AG09319 (cell line): ENCODE results near the gene CD300C.
"Not testable (repeated sequence)": the region's sequence is repeated elsewhere in the genome, so short reads cannot be mapped to it uniquely, and the experiment has no call there.

ENCODE experiments used
- DNase-seq: peaks from one replicate; pipeline ENCODE4 v3.0.0-alpha.2; 2010; ENCODE audit warnings: low read depth; ENCODE audit errors: extremely low read depth
- CTCF ChIP-seq: IDR thresholded peaks from 2 replicates; pipeline ENCODE4 v1.5.1; 2011; ENCODE audit warnings: low read depth, mild to moderate bottlenecking, inconsistent platforms, low read length, moderate library complexity

Gene CD300C

GRCh38 chr17:74568106-74568873 lies 22.4 kb upstream of the CD300C start:
- TF ChIP-seq CTCF = no peak
- DNase-seq = no peak

- DNase-seq = no peak
- TF ChIP-seq CTCF = no peak
These were observed 21.5 kb upstream of the CD300C start, which contains the start of gene CD300H for GRCh38 chr17:74567397-74567796. CD300H (minus strand) TSS chr17:74567509.

- TF ChIP-seq CTCF = peak; percentile 40
- no peak for DNase-seq
These were observed 20.3 kb upstream of the CD300C start for GRCh38 chr17:74566132-74566753.

DNA sequence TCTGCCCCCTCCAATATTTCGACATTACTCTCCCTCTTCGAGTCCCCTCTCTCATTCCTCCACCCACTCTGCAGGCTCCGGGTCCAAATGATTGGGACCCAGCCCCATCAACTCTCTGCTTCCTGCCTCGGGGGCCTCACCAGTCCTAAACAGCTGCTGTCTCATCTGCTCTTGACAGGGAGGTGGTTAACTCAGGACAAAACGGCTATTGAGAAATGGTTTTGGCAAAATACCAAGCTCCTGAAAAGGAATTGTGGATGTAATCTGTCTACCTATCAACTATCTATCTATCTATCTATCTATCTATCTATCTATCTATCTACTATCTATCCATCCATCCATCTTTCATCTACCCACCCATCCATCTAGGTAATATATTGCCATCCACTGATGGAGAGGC lies 19.2 kb upstream of the CD300C start:
- DNase-seq = no peak
- TF ChIP-seq CTCF = no peak

GRCh38 chr17:74563358-74563757 lies 17.4 kb upstream of the CD300C start:
- no peak for DNase-seq
- no peak for TF ChIP-seq CTCF

DNA sequence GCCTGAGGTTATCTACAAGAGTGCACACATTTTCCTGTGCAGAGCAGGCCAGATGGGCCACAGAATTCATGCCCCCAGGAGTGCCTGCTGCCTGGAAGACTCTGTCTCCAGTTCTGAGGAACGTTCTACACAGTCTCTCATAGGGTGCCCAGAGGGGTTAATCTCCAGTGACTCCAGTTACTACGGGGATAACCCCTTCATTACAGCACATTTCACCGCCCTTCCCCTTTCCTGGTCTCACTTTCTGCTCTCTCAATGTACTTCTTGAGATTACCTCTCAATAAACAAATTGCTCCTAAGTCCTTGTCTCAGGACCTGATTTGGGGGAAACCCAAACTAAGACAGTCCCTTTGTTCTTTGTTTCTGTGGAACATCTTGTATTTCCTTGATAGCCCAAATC lies 15.7 kb upstream of the CD300C start:
- TF ChIP-seq CTCF = no peak

DNA sequence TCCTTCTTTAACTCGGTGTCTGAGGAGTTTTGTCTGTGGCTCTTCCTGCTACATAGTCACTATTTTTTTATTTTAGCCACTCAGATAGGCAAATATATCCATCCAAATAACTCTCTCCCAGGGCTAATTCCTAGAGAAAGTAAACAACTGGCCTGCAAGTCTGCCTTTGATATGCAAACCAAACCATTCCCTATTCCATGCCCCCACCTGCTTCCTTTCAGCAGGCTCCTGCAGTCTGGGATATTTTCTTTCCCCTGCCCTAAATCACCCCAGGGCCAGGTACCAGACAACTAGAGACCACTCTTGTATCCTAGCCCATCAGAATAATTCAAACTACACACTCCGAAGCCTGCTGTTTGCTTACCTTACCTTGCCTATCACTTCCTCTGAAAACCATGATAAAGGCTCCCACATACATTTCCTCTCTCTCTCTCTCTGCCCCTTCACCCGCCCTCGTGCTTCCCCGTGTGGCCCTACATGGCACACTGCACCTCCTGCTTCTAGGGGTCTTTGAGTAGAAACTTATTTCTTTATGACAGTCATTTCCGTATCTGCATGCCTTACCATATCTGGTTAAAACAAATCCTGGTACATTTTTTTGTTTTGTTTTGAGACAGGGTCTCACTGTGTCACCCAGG lies 13.1 kb upstream of the CD300C start:
- no peak for TF ChIP-seq CTCF
- no peak for DNase-seq

More for the DNA sequence above, 15.7 kb upstream of the CD300C start:
- no peak for DNase-seq

DNA sequence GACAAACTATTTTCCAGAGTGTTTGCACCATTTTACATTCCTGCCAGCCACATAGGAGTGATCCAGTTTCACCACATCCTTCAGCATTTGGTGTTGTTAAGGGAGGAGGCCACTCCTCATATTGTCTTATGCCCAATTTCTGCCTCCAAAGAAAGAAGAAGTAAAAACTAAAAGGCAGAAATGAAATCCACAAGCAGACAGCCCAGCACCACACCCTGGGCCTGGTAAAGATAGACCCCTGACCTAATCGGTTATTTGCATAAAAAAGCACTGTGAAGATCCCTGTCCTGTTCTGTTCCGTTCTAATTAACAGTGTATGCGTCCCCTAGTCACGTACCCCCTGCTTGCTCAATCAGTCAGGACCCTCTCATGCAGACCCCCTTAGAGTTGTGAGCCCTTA lies 12.5 kb upstream of the CD300C start:
- DNase-seq = not testable (repeated sequence)
